Neural progenitor cell (in vitro differentiated cells): ENCODE results near the gene ATP13A4.

Source experiments
- EZH2 ChIP-seq: fragments of 200-600 bp; sonication (generic); IDR thresholded peaks from 2 replicates; pipeline ENCODE4 v1.6.1; 2017; ENCODE audit warnings: antibody characterized with exemption, mild to moderate bottlenecking, moderate library complexity
- EZH2phosphoT487 ChIP-seq: fragments of 200-600 bp; sonication (generic); IDR thresholded peaks from 2 replicates; pipeline ENCODE4 v1.6.1; 2017; ENCODE audit warnings: antibody characterized with exemption
- TF ChIP-seq, protein P1 (sequence below): fragments of 200-600 bp; sonication (generic); IDR thresholded peaks from 2 replicates; pipeline ENCODE4 v1.5.1; 2017; ENCODE audit warnings: antibody characterized with exemption, mild to moderate bottlenecking

DNA sequence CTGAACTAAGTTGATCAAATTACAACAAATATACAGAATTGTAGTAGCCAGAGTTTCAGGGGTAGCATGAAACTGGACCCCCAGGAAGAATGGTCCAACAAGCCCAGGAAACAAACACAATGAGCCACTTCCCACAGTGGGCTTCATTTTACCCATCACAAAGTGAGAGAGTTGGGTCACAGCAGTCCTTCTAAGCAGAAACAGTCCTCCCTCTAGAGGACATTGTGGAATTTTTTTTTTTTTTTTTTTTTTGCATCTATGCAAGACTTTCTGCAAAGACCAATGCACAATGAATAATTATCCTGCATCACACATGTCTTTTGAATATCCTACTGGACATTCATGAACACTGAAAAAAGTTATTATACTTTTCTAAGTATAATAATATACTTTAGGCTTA is 102.4 kb downstream of the ATP13A4 start:
- no peak for TF ChIP-seq EZH2
- no peak for TF ChIP-seq EZH2phosphoT487
- TF ChIP-seq, protein P1, sequence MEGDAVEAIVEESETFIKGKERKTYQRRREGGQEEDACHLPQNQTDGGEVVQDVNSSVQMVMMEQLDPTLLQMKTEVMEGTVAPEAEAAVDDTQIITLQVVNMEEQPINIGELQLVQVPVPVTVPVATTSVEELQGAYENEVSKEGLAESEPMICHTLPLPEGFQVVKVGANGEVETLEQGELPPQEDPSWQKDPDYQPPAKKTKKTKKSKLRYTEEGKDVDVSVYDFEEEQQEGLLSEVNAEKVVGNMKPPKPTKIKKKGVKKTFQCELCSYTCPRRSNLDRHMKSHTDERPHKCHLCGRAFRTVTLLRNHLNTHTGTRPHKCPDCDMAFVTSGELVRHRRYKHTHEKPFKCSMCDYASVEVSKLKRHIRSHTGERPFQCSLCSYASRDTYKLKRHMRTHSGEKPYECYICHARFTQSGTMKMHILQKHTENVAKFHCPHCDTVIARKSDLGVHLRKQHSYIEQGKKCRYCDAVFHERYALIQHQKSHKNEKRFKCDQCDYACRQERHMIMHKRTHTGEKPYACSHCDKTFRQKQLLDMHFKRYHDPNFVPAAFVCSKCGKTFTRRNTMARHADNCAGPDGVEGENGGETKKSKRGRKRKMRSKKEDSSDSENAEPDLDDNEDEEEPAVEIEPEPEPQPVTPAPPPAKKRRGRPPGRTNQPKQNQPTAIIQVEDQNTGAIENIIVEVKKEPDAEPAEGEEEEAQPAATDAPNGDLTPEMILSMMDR = peak; percentile 45
